GM12892 (cell line): ENCODE results near the gene REC114.

Experiments
- POLR2A ChIP-seq: IDR thresholded peaks from 2 replicates; pipeline ENCODE4 v1.6.1; 2011; ENCODE audit warnings: low read depth, low read length, control low read depth
- POLR2AphosphoS5 ChIP-seq: IDR thresholded peaks from 2 replicates; pipeline ENCODE4 v1.6.1; 2011; ENCODE audit warnings: low read depth, low read length, control low read depth

- TF ChIP-seq POLR2A = no peak
- TF ChIP-seq POLR2AphosphoS5 = no peak
These were observed 52.2 kb downstream of the REC114 start for GRCh38 chr15:73495181-73495580.
